ENCODE measurements around the gene NHLRC2.
"Not testable (repeated sequence)": the region's sequence is repeated elsewhere in the genome, so short reads cannot be mapped to it uniquely, and the experiment has no call there.

The NHLRC2 gene, protein sequence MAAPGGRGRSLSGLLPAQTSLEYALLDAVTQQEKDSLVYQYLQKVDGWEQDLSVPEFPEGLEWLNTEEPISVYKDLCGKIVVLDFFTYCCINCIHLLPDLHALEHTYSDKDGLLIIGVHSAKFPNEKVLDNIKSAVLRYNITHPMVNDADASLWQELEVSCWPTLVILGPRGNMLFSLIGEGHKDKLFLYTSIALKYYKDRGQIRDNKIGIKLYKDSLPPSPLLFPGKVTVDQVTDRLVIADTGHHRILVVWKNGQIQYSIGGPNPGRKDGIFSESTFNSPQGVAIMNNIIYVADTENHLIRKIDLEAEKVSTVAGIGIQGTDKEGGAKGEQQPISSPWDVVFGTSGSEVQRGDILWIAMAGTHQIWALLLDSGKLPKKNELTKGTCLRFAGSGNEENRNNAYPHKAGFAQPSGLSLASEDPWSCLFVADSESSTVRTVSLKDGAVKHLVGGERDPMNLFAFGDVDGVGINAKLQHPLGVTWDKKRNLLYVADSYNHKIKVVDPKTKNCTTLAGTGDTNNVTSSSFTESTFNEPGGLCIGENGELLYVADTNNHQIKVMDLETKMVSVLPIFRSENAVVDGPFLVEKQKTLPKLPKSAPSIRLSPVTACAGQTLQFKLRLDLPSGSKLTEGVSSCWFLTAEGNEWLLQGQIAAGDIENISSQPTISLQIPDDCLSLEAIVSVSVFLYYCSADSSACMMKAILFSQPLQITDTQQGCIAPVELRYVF

GRCh38 chr10:113854013-113854760 is at the start of gene NHLRC2, which contains the start of gene DCLRE1A:
NHLRC2 (plus strand) TSS chr10:113854661; CDS start chr10:113854873, 212 bp downstream.
DCLRE1A (minus strand) TSS chr10:113854082; CDS start chr10:113853182, 900 bp downstream.
- DNase-seq, result peak; percentile 74 to 76

DNA sequence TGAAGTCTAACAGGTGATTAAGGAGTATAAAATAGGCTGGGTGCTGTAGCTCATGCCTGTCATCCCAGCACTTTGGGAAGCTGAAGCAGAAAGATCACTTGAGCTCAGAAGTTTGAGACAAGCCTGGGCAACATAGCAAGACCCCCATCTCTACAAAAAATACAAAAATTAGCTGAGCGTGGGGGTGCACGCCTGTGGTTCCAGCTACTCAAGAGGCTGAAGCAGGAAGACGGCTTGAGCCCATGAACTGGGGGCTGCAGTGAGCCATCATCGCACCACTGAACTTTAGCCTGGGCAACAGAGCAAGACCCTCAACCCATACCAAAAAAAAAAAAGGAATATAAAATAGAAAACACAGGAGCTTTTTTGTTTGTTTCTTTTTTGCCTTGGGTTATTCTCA is 48.0 kb upstream of the NHLRC2 start:
- no peak for DNase-seq

GRCh38 chr10:113808168-113808567 is 46.3 kb upstream of the NHLRC2 start:
- no peak for DNase-seq

DNA sequence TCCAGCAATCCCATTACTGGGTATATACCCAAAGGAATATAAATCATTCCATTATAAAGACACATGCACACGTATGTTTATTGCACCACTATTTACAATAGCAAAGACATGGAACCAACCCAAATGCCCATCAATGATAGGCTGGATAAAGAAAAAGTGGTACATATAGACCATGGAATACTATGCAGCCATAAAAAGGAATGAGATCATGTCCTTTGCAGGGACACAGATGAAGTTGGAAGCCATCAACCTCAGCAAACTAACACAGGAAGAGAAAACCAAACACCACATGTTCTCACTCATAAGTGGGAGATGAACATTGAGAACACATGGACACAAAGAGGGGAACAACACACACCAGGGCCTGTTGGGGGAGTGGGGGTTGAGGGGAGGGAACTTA is 39.8 kb upstream of the NHLRC2 start:
- not testable (repeated sequence) for DNase-seq

DNA sequence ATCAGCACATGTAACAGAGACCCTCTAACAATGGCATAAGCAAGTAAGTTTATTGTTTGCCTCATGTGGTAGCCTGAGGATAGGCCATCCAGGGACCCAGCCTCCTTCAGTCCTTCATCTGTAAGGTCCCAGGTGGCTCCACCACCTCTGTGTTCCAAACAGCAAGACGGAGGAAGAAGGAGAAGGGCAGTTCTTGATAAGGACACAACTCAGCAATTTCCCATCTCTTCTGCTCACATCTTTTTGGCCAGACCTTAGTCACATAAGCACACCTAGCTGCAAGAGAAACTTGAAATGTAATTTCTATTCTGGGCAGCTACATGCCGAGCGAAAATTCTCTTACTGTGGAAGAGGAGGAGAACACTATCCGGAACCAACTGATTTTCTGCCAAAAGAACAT is 34.5 kb upstream of the NHLRC2 start:
- DNase-seq, result no peak

DNA sequence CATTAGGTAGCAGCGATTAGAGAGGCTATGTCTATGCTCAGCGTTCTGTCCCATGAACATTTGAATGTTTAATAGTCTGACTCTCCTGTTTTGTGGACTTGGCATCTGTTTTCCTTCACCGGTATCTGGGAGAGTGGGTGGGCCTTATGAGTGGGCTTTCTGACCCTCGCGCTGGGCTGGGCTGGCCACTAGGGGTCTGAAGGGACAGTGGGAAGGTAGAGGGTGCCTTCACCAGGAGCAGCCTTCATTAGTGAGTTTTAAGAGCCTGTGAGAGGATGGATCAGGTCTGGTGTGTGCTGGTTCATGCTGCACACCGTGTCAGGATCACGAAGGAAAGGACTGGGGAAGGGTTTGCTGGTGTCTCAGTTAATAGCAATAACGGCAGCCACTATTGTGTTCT is 34.0 kb upstream of the NHLRC2 start:
- no peak for DNase-seq

DNA sequence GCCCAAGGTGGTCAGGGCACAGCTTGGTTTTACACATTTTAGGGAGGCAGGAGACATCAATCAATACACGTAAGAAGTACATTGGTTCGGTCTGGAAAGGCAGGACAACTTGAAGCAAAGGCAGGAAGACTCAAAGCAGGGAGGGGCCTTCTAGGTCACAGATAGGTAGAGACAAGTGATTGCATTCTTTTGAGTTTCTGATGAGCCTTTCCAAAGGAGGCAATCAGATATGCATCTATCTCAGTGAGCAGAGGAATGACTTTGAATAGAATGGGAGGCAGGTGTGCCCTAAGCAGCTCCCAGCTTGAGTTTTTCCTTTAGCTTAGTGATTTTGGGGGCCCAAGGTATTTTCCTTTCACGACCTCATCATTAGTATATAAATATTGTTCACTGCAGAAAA is 33.2 kb upstream of the NHLRC2 start:
- DNase-seq, result not testable (repeated sequence)

DNA sequence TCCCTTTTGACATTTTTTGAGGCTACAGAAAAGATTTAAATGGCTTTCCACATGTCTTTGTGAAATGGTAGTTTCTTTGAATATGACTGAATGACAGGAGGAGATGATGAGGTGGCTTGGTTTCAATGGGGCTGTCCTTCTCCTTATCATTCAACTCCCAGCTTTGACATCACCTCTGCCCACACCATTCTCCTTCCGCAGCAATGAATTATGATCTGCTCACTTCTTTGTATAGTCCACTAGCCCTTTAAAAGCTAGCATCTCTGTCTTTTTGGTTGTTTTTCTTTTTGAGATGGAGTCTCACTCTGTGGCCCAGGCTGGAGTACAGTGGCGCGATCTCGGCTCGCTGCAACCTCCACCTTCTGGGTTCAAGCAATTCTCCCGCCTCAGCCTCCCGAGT is 32.3 kb upstream of the NHLRC2 start:
- no peak for DNase-seq

GRCh38 chr10:113823389-113823788 is 31.1 kb upstream of the NHLRC2 start:
- no peak for DNase-seq

GRCh38 chr10:113825791-113826190 is 28.7 kb upstream of the NHLRC2 start:
- no peak for DNase-seq

- not testable (repeated sequence) for DNase-seq
Observed at GRCh38 chr10:113828567-113828966, 25.9 kb upstream of the NHLRC2 start.

- no peak for DNase-seq
Observed at GRCh38 chr10:113842171-113842570, 12.3 kb upstream of the NHLRC2 start.

- DNase-seq, result no peak
Observed at GRCh38 chr10:113843972-113844485, 10.4 kb upstream of the NHLRC2 start.

DNA sequence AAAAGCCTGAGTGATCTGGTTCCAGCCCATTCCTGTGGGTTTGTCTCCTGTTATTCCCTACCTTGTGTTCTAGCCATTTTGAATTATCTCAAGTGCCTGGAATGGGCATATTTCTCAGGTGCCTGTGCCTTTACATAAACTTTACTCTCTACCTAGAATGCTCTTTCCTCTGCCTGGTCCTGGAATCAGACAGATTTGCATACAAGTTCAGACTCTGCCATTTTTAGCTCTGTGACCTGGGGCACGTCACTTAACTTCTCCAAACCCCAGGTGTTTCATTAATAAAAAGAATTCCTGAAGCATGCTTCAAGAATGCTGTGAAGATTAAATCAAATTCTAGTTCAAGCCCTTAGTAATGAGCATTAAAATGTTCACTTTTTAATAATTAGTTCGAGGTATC is 8.4 kb upstream of the NHLRC2 start:
- DNase-seq, result no peak

DNA sequence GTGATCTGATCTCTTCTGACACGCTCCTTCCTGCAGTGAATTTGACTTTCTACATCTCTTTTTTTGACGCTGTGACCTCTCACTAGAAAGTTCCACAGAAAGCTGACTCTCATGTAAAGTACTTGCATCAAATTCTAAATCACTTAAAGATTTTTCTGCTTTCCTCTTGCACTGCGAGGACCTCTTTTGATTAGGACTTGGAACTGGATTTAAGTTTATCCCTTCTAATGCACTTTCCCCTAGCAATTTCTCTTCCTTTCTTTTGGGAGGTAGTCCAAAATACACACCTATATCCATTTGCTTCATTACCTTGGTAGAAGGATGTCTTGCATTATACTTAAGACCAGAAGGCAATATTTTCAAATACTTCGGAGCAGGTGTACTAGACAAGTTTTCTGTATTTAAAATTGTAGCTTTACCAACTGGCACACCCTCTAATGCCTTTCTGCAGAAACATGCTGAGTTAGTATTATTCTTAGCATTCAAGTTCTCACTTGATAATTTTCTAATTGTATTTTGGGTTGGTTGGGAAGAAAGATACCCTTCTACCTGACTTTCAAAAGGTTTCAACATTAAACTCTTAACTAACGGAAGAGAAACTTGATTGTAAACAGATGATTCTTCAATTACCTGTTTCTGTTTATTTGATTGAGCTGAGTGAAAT is 5.2 kb upstream of the NHLRC2 start:
- DNase-seq, result no peak

DNA sequence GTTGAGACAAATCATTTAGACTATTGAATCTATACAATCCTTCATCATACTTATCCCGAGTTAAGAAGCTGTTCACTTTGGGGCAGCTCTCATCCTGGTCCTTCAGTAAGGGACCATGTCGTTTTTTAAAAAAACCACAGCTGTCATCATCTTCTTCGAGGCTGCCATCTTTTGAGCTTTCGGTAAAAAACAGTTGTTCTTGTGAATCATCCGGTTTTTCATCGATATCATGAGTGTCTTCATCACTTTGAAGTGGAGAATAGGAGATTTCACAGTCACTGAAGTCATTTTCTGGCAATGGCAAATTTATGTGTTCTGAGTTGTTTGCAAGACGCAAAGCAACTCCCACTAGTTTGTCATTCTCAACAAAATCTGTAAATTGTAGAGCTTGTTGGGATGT is 4.5 kb upstream of the NHLRC2 start:
- no peak for DNase-seq

GRCh38 chr10:113853578-113854012 is 866 bp upstream of the NHLRC2 start:
- no peak for DNase-seq

DNA sequence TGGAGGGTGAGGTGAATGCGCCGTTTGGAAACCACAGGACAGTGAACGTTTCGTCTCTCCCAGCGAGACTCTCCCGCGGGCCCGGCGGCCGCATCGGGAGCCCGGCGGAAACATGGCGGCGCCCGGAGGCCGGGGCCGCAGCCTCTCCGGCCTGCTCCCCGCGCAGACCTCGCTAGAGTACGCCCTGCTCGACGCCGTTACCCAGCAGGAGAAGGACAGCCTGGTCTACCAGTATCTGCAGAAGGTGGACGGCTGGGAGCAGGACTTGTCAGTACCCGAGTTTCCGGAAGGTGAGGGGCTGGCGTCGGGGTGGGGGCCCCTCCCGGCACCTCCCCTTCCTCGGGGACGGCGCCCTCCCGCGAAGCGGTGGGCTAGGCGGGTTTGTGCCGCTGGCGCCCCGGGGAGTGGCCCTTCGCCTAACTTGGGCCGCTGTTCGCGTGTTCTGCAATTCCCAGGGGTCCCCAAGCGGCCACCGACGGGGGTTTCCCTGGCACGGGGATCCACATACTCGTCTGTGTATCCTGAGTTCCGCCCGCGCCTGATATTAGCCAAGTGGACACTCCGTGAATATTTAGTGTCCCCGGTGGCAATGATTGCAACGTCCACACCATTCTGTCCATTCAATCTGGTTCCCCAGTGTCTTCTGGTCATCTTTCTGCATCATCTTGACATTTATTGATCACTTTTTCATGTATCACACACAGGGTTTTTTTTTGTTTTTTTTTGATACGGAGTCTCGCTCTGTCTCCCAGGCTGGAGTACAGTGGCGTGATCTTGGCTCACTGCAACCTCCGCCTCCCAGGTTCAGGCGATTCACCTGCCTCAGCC is 514 bp downstream of the NHLRC2 start:
- peak in 1 of 2 donors; percentile 48 for DNase-seq

DNA sequence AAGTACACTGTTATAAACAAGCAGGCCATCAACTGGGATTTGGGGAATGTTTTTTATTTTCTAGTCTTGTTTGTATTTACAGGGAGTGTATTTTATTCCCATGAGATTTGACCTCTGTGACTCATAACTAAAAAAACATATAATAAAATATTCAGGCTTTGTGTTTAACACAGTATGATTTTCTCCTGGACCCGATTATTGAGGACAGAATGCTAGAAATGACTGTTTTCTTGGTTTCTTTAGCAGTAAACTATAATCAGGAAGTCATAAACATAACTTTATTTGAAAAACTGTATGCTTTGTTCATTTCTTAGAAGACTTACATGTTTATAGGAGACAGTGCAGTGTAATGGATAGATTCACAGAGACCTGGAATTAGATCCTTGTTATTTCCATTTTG is 2.1 kb downstream of the NHLRC2 start:
- no peak for DNase-seq

DNA sequence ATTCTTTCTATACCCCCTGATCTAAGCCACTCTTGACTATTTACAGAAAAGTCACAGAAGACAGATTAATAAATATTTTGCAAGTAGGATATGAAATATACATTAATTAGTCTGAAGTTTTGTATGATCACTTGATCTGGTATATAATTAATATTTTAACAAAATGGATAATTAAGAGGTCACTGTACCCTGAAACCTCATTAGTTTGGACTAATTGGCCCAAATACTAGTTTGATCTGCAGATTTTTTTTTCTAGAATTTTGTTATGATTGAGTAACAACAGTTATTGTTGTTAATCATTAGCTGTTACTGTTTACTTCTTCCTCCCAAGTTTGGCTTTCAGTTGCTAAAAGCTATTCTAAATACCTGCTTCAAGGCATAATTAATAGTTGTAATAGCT is 2.7 kb downstream of the NHLRC2 start:
- no peak for DNase-seq

DNA sequence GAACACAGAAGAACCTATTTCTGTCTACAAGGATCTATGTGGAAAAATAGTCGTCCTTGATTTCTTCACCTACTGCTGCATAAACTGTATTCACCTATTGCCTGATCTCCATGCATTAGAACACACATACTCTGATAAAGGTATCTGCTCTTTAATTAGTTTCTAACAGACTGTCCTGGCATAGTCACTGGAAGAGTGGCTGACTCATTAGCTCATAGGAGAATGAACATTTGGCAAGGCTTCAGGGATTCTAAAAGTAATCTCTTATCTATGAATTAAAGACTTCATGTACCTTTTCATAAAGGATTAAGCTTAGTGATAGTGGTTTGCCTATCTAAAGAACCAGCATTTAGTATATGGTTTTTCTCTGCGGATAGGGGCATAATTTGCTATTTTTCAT is 4.1 kb downstream of the NHLRC2 start:
- DNase-seq, result no peak

DNA sequence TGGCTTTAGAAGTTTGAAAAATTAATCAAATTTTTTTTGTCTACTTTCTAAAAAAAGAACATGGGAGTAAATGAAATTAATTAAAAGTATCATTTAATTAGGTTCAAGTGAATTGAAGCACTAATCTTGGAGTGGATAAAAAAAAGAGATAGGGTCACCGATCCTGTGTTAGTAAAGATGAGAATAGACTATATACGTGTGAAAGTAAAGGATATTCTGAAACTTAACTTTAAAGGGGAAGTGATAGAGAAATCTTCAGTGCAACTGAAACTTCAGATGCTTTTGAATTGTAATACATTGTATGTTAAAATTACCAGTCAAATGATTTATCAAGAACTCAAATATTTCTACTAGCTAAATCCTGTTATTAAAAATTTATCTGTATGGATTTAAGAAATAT is 4.8 kb downstream of the NHLRC2 start:
- DNase-seq, result no peak
